GM10266 (cell line): ENCODE measurements around the gene MED31.

Source experiments
- DNase-seq: peaks from one replicate; pipeline ENCODE4 v3.0.0; 2012; ENCODE audit errors: extremely low spot score
- TF ChIP-seq, protein P1 (sequence below): IDR thresholded peaks from 2 replicates; pipeline ENCODE4 v1.5.1; 2012; ENCODE audit warnings: mild to moderate bottlenecking, low read depth; ENCODE audit not compliant: control insufficient read depth, insufficient read depth; ENCODE audit errors: missing control alignments

The MED31 gene

DNA sequence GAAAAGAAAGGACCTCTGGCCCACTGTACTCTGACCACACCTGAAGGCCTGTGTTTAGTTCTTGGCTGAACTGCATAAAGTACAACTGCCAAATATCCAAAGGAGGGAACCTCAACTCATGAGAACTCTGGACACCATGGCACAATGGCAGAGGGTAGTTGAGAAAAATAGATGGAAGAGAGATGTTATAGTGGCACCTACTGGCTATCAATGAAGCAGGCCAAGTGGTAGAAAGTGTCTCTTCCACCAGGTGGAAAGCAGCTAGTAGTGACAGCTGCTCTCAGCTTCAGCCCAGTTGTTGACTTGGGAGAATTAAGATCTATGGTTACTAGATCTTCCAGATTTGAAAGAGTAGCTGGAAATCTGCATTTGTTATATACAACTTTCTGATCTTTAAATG, 3.2 kb downstream of the MED31 start:
- TF ChIP-seq, protein P1, sequence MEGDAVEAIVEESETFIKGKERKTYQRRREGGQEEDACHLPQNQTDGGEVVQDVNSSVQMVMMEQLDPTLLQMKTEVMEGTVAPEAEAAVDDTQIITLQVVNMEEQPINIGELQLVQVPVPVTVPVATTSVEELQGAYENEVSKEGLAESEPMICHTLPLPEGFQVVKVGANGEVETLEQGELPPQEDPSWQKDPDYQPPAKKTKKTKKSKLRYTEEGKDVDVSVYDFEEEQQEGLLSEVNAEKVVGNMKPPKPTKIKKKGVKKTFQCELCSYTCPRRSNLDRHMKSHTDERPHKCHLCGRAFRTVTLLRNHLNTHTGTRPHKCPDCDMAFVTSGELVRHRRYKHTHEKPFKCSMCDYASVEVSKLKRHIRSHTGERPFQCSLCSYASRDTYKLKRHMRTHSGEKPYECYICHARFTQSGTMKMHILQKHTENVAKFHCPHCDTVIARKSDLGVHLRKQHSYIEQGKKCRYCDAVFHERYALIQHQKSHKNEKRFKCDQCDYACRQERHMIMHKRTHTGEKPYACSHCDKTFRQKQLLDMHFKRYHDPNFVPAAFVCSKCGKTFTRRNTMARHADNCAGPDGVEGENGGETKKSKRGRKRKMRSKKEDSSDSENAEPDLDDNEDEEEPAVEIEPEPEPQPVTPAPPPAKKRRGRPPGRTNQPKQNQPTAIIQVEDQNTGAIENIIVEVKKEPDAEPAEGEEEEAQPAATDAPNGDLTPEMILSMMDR: peak; percentile 54
- DNase-seq: no peak

DNA sequence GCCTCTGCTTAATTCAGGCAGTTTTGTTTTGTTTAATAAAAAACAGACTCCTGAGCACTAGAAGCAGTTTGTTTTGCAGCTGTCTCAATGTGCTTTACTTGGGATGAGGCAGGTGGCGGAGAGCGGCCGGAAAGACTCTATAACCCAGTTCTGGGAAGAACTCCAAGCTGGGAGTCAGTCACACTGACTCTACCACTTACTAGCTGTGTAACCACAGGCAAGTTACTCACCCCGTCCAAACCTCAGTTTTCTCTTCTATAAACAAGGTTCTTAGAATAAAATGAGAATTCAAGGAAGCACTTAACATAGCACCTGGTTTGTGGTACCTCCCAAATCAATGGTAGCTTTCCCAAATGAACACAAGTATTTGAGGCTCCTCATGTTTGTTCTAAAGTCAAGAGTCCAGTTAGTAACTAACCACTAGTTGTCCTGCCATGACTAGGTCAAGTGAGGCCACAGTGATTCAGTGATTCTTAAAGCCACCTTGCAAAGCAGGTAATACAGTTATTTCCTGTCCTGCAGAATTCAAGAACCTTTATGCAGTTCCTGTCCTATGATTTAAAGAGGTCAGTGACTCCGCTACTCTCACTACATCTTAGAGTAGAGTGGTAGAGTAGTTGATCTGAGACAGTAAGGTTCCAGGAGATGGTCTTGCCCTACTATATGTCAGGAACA, 7.8 kb downstream of the MED31 start:
- TF ChIP-seq, protein P1: no peak
- no peak for DNase-seq

DNA sequence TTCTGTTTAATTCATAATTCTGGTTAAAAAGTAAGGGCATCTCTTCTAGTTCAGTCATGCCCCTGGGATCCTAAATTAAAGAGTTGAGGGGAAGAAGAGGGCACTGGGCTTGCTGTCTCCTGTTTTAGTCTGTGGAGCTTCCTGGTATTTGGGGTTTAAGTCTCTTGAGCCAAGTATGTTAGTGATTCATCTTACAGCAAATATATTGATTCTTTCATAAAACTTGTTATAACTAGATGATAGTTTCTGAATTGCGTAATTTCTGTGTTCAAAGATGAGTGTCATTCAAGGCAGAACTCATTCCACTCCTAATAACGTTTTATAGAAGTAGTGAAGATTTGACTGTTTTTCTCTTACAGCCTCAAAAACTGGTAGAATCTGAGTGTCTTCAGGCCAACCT, 8.8 kb downstream of the MED31 start:
- DNase-seq: no peak
- TF ChIP-seq, protein P1: no peak

DNA sequence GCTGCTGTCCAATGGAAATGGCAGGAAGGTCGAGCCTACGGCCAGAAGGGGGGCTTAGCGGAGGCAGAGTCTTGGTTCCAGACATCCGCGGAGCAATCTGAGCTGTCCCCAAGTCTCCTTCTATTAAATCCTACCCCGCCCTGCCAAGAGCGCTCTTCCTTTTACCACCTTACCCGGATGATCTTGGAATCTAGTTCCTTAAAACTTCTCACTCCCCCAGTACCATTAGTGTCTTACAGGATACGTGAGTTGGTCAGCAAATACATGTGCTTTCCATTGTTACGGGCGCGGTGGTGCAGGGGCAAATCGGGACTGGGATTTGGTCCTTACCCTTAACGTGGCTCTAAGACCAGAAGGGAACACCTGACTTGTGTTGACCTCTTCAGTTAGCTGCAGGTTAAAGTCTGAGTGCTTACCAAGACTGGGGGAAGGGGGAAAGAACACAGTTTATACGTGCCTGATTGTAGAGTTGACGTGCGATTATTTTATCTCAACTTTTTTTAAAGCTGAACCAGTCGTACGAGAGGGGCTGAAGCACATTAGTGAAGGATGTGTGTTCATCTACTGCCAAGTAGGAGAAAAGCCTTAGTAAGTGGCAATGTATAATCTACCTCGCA, 10.1 kb downstream of the MED31 start:
- DNase-seq: no peak
- TF ChIP-seq, protein P1: no peak

DNA sequence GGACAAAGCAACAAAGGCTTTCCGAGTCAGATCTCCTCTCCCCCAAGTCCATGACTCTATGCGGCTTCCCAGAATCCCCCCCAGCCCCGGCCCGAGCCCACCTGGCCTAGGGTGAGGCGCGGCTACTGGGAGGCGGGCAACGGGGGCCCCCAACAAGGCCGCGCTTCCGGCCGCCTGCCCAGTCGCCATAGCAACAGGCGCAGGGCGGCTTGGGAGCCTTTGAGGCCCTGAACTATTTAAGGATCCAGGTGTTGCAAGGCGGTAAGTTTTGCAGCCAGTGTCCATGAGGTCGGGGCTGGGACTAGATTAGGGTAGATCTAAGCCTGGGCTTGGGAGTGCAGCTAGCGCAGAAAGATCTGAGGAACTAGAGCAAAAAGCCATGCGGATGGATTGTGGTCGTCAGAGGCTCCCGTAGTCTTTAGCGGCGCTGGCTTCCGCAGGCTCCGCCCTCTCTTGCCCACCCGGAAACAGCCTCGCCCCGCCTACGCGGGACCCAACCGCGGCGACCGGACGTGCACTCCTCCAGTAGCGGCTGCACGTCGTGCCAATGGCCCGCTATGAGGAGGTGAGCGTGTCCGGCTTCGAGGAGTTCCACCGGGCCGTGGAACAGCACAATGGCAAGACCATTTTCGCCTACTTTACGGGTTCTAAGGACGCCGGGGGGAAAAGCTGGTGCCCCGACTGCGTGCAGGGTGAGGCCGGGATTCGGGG, 10.7 kb downstream of the MED31 start, which contains the start of the genes KIAA0753 and TXNDC17:
Gene KIAA0753 (minus strand): TSS at position 176 of the 711 bp plus-strand sequence. CDS start 5,608 bp downstream, outside the sequence.
Gene TXNDC17 (plus strand): TSS at position 525 of the 711 bp plus-strand sequence. CDS start 23 bp downstream, at position 548.
- TF ChIP-seq, protein P1: no peak
- DNase-seq: peak; percentile 89

DNA sequence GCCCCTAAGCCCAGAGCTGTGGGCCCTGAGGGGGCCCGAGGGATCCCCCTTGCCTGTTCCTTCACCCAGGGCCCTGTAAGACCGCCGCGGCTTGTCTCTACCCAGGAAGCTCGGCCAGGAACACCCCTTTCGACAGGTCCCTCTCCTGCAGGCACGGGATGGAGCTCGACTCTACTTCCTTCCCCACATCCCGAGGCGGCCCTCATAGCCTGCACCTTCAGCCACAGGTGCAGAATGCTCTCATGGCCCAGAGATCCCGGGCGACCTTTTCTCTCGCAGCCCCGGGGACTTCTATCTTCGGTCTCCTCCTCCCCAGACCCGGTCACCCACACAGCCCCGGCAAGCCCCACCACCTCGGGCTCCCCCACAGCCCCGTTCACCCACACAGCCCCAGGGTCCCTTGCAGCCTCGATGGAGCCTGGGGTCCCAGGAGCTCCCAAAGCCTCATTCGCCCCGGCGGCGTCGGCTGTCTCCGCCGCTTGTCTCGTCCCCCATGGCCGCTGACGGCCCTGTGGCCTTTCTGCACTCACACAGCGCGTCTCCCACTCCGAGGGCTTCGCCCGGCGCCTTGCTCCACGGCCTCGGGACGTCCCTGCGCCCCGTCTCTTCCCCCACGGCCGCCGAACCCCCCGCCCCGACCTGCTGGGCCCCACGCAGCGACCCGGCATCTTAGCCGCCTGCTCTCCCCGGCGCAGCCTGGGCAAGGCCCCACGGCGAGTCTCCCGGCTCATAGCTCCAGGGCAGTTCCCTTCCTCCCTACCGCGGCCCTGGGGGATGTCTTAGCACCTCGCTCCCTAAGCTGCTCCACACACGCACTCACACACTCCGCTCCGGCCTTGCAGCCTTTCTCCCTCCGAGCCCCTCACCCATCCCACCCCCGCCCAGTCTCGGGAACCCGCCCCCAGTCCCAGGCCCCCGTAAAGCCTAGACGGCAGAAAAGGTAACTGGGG, 11.5 kb downstream of the MED31 start:
- TF ChIP-seq, protein P1: no peak
- peak; percentile 43 for DNase-seq
